Coronary artery (tissue), 2 donors: ENCODE measurements around the gene KLHL6.
"Not testable (repeated sequence)": the region's sequence is repeated elsewhere in the genome, so short reads cannot be mapped to it uniquely, and the experiment has no call there.

Source experiments
- DNase-seq: peaks from one replicate; pipeline ENCODE4 v3.0.0-alpha.2; 2017; ENCODE audit warnings: low spot score
- H3K27ac ChIP-seq, 2 donors: fragments of 200-600 bp; sonication (generic); one replicate each; pipeline ENCODE4 v1.5.1; 2016 to 2019
- H3K4me3 ChIP-seq: fragments of 200-600 bp; sonication (generic); 2 replicates; pipeline ENCODE4 v1.5.1; 2016; ENCODE audit warnings: mild to moderate bottlenecking, moderate library complexity
- TF ChIP-seq, protein P1 (sequence below): fragments of 200-600 bp; sonication (generic); IDR thresholded peaks from one replicate; pipeline ENCODE4 v1.5.1; 2019; ENCODE audit warnings: antibody characterized with exemption

KLHL6 gene

DNA sequence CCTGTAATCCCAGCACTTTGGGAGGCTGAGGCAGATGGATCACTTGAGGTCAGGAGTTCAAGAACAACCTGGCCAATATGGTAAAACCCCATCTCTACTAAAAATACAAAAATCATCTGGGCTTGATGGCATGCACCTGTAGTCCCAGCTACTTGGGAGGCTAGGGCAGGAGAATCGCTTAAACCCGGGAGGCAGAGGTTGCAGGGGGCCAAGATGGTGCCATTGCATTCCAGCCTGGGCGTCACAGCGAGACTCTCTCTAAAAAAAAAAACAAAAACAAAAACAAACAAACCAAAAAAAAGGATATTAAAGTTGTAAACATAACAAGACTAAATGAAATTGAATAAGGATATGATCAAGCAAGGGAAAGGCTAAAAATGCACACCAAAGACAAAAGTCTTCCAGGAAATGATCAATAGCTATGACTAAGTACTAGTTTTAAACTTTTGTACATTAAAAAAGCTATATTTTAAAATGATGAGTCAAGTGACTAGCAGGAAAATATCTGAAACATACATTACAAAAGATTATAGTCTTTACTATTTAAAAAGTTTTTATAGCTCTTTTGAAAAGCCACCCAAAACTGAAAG, 28.6 kb downstream of the KLHL6 start:
- H3K4me3 ChIP-seq, result no peak overlapping the region
- H3K27ac ChIP-seq, result no peak overlapping the region
- TF ChIP-seq, protein P1, sequence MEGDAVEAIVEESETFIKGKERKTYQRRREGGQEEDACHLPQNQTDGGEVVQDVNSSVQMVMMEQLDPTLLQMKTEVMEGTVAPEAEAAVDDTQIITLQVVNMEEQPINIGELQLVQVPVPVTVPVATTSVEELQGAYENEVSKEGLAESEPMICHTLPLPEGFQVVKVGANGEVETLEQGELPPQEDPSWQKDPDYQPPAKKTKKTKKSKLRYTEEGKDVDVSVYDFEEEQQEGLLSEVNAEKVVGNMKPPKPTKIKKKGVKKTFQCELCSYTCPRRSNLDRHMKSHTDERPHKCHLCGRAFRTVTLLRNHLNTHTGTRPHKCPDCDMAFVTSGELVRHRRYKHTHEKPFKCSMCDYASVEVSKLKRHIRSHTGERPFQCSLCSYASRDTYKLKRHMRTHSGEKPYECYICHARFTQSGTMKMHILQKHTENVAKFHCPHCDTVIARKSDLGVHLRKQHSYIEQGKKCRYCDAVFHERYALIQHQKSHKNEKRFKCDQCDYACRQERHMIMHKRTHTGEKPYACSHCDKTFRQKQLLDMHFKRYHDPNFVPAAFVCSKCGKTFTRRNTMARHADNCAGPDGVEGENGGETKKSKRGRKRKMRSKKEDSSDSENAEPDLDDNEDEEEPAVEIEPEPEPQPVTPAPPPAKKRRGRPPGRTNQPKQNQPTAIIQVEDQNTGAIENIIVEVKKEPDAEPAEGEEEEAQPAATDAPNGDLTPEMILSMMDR, result no peak
- DNase-seq, result no peak

DNA sequence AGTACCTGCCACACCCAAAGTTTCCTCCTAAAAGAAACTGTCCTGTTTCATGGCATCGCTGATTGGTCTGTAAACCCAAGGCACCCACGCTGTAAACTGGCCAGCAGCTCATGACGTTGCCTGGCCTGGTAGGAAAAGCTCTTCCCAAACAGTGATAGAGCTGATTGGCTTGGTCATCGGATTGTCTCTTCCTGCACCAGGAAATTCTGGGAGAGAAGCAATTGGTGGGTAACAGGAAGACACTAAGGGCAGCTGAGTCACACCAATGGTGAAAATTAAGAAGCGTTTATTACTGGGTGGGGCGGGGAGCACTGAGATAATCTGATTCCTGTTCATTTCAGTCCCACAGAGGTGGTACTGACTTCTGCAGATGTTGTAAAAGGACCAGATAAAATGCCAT, 31.0 kb downstream of the KLHL6 start:
- H3K27ac ChIP-seq, result no peak overlapping the region
- DNase-seq, result no peak
- TF ChIP-seq, protein P1, result no peak
- no peak overlapping the region for H3K4me3 ChIP-seq

DNA sequence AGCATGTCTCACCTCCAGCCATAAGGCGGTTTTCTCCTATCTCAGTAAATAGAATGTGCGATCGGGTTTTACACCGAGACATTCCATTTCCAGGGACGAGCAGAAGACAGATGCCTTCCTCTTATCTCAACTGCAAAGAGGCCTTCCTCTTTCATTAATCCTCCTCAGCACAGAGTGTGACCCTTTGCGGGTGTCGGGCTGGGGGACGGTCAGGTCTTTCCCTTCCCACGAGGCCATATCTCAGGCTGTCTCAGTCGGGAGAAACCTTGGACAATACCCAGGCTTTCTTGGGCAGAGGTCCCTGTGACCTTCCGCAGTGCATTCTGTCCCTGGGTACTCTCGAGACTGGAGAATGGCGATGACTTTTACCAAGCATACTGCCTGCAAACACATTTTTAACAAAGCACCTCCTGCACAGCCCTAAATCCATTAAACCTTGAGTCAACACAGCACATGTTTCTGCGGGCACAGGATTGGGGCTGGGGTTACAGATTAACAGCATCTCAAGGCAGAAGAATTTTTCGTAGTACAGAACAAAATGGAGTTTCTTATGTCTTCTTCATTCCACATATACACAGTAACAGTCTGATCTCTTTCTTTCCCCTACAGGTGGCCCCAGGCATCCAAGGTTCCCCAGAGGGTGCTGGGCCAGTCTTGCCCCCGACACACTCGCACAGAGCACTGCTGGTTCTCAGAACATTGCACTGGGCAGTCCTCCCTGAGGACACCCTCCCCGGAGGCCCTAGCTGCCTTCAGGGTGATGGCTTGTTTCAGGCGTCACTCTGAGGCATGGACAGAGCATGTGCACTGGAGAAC, 34.6 kb downstream of the KLHL6 start:
- not testable (repeated sequence) for H3K27ac ChIP-seq, H3K4me3 ChIP-seq, DNase-seq

DNA sequence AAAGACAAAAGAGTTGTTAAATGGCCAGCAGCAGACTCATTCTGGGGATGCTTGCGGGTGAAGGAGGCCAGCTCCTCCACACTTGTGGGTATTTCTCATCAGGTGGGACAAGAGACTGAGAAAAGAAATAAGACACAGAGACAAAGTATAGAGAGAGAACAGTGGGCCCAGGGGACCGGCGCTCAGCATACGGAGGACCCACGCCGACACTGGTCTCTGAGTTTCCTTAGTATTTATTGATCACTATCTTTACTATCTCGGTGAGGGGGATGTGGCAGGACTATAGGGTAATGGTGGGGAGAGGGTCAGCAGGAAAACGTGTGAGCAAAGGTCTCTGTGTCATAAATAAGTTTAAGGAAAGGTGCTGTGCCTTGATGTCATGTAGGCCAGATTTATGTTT, 35.2 kb downstream of the KLHL6 start:
- not testable (repeated sequence) for DNase-seq, H3K4me3 ChIP-seq, H3K27ac ChIP-seq

DNA sequence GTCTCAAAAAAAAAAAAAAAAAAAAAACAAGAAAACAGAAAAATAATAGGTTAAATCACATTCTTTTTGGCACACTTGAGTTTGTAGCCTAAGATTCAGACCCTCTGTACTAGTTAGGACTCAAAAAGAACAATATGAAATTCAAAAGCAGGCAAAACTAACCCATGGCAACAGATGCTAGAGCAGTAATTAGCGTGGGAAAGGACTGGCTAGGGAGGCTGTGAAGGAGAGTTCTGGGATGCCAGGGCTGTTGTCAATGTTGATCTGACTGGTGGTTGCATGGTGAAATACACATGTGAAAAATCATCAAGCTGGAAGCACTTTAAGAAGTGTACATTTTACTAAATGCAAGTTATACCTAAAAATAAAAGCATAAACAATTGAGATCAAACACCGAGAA, 35.6 kb downstream of the KLHL6 start:
- Histone ChIP-seq H3K4me3 (no peak overlapping the region), H3K27ac (no peak overlapping the region)
- no peak for DNase-seq
- TF ChIP-seq, protein P1, result no peak

DNA sequence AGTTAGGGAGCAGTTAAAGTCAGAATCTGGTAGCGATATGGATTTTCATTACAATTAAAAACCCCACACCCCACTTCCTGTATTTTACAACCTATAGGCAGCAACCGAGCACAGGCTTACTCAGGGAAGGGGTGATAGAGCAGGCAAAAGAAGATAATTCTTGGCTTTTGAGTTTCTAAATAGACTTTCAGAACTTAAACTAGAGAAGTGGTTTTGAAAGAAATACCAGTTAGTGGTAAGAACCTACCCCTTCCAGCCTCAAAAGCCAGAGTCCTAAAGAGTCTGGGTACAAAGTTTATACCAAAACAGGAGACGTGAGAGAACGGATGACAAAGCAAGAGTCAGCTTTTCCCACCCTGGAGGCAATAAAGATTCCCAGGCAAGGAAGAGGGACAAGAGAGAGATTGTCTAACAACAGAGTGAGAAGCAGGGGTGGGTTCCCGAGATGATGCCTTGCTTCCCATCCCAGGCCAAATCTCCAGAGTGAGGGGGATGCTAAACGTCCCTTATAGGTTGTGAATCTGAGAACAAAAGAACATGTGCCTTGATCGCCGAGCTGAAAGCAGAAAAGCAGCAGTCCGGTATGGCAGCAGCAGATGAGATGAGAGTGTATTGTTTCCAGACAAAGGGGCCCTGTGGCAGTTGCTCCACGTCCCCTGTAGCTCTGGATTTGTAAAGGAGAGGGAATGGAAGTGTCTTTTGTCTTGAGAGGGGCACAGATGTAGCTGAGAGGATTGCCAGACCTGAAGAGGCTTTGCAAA, 36.8 kb downstream of the KLHL6 start:
- TF ChIP-seq, protein P1, result no peak
- no peak overlapping the region for H3K27ac ChIP-seq
- no peak overlapping the region for H3K4me3 ChIP-seq
- no peak for DNase-seq

DNA sequence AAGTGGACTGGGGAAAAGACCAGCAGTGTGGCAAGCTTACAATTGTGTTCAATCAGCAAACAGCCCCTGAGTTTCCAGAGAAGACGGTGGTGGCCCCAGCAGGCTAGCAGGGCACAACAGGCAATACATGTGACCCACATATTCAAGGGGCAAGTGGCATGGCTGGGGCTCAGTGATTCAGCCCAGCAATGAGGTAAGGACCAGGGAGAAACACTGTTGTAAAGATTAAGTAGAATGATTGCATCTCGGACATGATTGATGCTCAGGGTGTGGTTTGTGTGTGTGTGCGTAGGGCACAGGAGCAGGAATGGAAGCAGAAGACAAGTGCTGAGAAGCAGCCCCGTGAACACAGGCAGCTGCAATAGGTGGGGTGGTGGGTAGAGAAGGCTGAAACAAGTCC, 37.9 kb downstream of the KLHL6 start:
- no peak for DNase-seq
- Histone ChIP-seq H3K4me3 (no peak overlapping the region), H3K27ac (no peak overlapping the region)
- TF ChIP-seq, protein P1, result no peak
